ENCODE results near the gene MBD5.

DNA sequence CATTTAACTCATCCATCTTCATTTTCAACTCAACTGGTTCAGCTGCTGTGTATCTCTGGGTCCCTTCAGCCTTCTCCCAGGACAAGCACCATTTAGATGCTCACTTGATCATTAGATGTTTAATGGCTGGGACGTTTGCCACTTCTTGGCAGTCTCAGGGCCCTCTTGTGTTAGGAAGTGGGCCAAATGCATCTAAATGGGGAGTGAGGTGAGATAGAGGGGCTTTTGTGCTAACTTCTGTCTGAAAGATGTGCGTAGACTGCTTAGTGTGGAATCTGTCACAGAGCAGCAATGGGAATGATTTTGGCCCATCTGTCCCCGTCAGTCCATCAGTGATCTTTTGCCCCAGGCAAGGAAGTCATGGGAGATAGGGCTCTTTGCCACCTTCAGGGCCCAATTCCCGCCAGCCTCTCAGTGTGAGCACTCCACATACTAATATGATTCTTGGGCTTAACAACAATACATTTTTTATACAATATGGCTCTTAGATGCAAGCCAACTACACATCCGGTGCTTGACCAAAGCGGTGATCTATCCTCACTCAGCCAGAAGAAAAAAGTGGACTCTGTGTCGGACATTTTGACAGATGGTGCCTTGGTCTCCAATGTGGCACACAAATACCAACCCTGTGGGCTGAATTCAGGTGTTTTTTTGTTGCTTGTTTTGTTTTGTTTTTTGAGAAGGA lies 528.0 kb downstream of the MBD5 start:
- no peak for TF ChIP-seq CEBPB (IDR thresholded peaks at IDR 0.05)
- TF ChIP-seq, protein P1, sequence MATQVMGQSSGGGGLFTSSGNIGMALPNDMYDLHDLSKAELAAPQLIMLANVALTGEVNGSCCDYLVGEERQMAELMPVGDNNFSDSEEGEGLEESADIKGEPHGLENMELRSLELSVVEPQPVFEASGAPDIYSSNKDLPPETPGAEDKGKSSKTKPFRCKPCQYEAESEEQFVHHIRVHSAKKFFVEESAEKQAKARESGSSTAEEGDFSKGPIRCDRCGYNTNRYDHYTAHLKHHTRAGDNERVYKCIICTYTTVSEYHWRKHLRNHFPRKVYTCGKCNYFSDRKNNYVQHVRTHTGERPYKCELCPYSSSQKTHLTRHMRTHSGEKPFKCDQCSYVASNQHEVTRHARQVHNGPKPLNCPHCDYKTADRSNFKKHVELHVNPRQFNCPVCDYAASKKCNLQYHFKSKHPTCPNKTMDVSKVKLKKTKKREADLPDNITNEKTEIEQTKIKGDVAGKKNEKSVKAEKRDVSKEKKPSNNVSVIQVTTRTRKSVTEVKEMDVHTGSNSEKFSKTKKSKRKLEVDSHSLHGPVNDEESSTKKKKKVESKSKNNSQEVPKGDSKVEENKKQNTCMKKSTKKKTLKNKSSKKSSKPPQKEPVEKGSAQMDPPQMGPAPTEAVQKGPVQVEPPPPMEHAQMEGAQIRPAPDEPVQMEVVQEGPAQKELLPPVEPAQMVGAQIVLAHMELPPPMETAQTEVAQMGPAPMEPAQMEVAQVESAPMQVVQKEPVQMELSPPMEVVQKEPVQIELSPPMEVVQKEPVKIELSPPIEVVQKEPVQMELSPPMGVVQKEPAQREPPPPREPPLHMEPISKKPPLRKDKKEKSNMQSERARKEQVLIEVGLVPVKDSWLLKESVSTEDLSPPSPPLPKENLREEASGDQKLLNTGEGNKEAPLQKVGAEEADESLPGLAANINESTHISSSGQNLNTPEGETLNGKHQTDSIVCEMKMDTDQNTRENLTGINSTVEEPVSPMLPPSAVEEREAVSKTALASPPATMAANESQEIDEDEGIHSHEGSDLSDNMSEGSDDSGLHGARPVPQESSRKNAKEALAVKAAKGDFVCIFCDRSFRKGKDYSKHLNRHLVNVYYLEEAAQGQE (IDR thresholded peaks at IDR 0.05; ENCODE audit: low read depth): no peak
- no peak for TF ChIP-seq RAD21 (IDR thresholded peaks at IDR 0.05; ENCODE audit: low read depth)
- no peak for TF ChIP-seq EGR1 (IDR thresholded peaks at IDR 0.05)
- TF ChIP-seq EP300 (IDR thresholded peaks at IDR 0.05; ENCODE audit: borderline replicate concordance): no peak
